Lower leg skin (tissue), 3 donors: Measurements from ENCODE around the gene EED.

Source experiments
- CTCF ChIP-seq, 3 donors: fragments of 450-650 bp; IDR thresholded peaks; one replicate each; pipeline ENCODE4 v1.5.1; 2016; ENCODE audit warnings: antibody characterized with exemption in 3 of 3, mild to moderate bottlenecking in 3 of 3, moderate library complexity in 2 of 3
- POLR2A ChIP-seq, 2 donors: fragments of 450-650 bp; IDR thresholded peaks; one replicate each; pipeline ENCODE4 v1.6.1; 2016 to 2017; ENCODE audit warnings: antibody characterized with exemption in 2 of 2, mild to moderate bottlenecking in 1 of 2, moderate library complexity in 1 of 2

DNA sequence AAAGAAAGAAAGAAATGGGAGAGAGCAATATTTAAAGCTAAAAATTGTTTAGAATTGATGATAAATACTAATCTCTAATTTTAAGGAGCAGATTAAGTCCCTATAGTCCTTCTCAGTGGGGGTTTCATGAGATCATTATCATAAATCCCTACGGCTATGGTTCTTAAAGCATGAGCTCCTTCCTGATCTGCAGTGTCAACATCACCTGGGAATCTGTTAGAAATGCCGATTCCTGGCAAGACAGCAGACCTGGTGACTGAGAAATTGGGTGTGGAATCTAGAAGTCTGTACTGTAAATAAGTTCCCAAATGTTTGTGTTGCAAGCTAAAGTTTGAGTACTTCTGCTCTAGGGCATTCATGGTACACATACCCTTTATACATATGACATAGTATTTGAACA, 70.1 kb downstream of the EED start:
- TF ChIP-seq CTCF (IDR thresholded peaks at IDR 0.05) (no peak), POLR2A (IDR thresholded peaks at IDR 0.05) (no peak)
